ENCODE data around the gene RHEX. TPM values are rescaled to one million over a fixed set of nuclear protein-coding genes. Genes with fewer than 3 reads are reported as not detected.
"Not testable (repeated sequence)": the region's sequence is repeated elsewhere in the genome, so short reads cannot be mapped to it uniquely, and the experiment has no call there.

The RHEX gene
- total and polyA plus RNA-seq, 2 of the 13 experiments (the other 11 are each of a cell fraction or from before 2014, with no cell fraction given): 1.4 to 2.7 TPM

DNA sequence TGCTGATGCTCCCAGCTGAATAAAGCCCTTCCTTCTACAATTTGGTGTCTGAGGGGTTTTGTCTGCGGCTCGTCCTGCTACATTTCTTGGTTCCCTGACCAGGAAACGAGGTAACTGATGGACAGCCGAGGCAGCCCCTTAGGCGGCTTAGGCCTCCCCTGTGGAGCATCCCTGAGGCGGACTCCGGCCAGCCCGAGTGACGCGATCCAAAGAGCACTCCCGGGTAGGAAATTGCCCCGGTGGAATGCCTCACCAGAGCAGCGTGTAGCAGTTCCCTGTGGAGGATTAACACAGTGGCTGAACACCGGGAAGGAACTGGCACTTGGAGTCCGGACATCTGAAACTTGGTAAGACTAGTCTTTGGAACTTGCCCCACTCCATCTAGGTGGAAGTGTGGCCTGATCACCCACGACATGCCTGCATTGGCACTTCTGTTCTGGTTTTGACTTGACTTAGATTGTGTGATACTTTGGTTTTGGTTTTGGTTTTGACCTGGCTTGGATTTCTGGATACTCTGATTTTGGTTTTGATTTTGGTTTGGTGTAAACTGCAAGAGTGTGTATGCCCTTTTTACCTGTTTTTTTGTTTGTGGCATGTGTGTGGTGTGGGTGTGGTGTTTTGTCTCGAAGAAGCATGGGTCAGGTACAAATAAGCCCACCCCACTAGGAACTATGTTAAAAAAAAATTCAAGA lies at the start of gene RHEX (continued):
- peak; percentile 96 for TF ChIP-seq UBTF (CRISPR knock-in tag; IDR thresholded peaks at IDR 0.05)
- peak; percentile 54 for TF ChIP-seq ZNF441 (CRISPR knock-in tag; IDR thresholded peaks at IDR 0.05; ENCODE audit: borderline replicate concordance)
- TF ChIP-seq ZNF609 (CRISPR knock-in tag; IDR thresholded peaks at IDR 0.05; ENCODE audit: borderline replicate concordance): peak; percentile 26; the same call in 1 of the 2 replicates
- TF ChIP-seq IRF2 (CRISPR knock-in tag; IDR thresholded peaks at IDR 0.05): 0 out of 2 replicates have a peak, but pooled peaks have one; percentile 76
- not testable (repeated sequence) for TF ChIP-seq NONO (IDR thresholded peaks at IDR 0.05); HNF4G (IDR thresholded peaks at IDR 0.05; ENCODE audit: borderline replicate concordance, low read depth, low read length)
- TF ChIP-seq NONO (CRISPR knock-in tag; conservative IDR thresholded peaks at IDR 0.05): peak; percentile 33; the same call in 1 of the 2 replicates
- peak; percentile 64 for TF ChIP-seq GABPB1 (CRISPR knock-in tag; IDR thresholded peaks at IDR 0.05)
- 0 out of 2 replicates have a peak, but pooled peaks have one; percentile 32 for TF ChIP-seq BCL6 (CRISPR knock-in tag; IDR thresholded peaks at IDR 0.05)
- TF ChIP-seq HNF4G (CRISPR knock-in tag; IDR thresholded peaks at IDR 0.05; ENCODE audit: borderline replicate concordance, low read depth): peak; percentile 26; the same call in 1 of the 2 replicates
- peak; percentile 14; the same call in 1 of the 2 replicates for TF ChIP-seq KDM5A (IDR thresholded peaks at IDR 0.05; ENCODE audit: borderline replicate concordance, low read length)
- TF ChIP-seq ARNT (IDR thresholded peaks at IDR 0.05): peak; percentile 65; the same call in 1 of the 2 replicates
- peak; percentile 77; the same call in 1 of the 2 replicates for TF ChIP-seq NFKB2 (CRISPR knock-in tag; IDR thresholded peaks at IDR 0.05; ENCODE audit: borderline replicate concordance)
- 0 out of 2 replicates have a peak, but pooled peaks have one; percentile 44 for TF ChIP-seq MIER3 (CRISPR knock-in tag; IDR thresholded peaks at IDR 0.05; ENCODE audit: borderline replicate concordance)
- peak; percentile 88 for TF ChIP-seq ZNF605 (CRISPR knock-in tag; IDR thresholded peaks at IDR 0.05)
- peak; percentile 52 for TF ChIP-seq PHF5A (CRISPR knock-in tag; IDR thresholded peaks at IDR 0.05; ENCODE audit: low read depth, unreplicated experiment)
- 0 out of 2 replicates have a peak, but pooled peaks have one; percentile 45 for TF ChIP-seq ZNF816 (CRISPR knock-in tag; IDR thresholded peaks at IDR 0.05; ENCODE audit: borderline replicate concordance)
- TF ChIP-seq THRA (CRISPR knock-in tag; IDR thresholded peaks at IDR 0.05; ENCODE audit: borderline replicate concordance): peak; percentile 74

Measured in HepG2 (cell line).